NCI-H1436 treated with DMSO at 0.1 percent for 48 hours (cell line): Measurements from ENCODE around the gene SLC9B2.

Source experiments
- DNase-seq: peaks from one replicate; lab custom pipeline; 2025; lab: John Stamatoyannopoulos, UW

The SLC9B2 gene

GRCh38 chr4:103076747-103077347 lies at the start of gene SLC9B2:
SLC9B2 (minus strand) TSS chr4:103076761; CDS start chr4:103067550, 9,211 bp downstream.
- no peak for DNase-seq

- no peak for DNase-seq
Measured at GRCh38 chr4:103126126-103126525, 49.6 kb upstream of the SLC9B2 start.

GRCh38 chr4:103123114-103123513 lies 46.6 kb upstream of the SLC9B2 start:
- DNase-seq = no peak

- DNase-seq = no peak
Measured at GRCh38 chr4:103118166-103118565, 41.6 kb upstream of the SLC9B2 start.

- no peak for DNase-seq
Measured at GRCh38 chr4:103111598-103111997, 35.0 kb upstream of the SLC9B2 start.

GRCh38 chr4:103108542-103108941 lies 32.0 kb upstream of the SLC9B2 start:
- DNase-seq = no peak

- no peak for DNase-seq
Measured at GRCh38 chr4:103105558-103106356, 29.2 kb upstream of the SLC9B2 start.

- DNase-seq = no peak
Measured at GRCh38 chr4:103104886-103105285, 28.3 kb upstream of the SLC9B2 start.

GRCh38 chr4:103100691-103101090 lies 24.1 kb upstream of the SLC9B2 start:
- no peak for DNase-seq

- DNase-seq = peak; percentile 77
Measured at GRCh38 chr4:103099691-103100392, 23.3 kb upstream of the SLC9B2 start, which contains the start of gene BDH2. BDH2 (minus strand) TSS chr4:103099834; CDS start chr4:103096254, 3,580 bp downstream.

GRCh38 chr4:103098756-103099440 lies 22.3 kb upstream of the SLC9B2 start:
- DNase-seq = no peak

- no peak for DNase-seq
Measured at GRCh38 chr4:103098341-103098740, 21.8 kb upstream of the SLC9B2 start.

GRCh38 chr4:103097112-103097511 lies 20.6 kb upstream of the SLC9B2 start:
- DNase-seq = no peak

GRCh38 chr4:103095080-103095479 lies 18.5 kb upstream of the SLC9B2 start:
- no peak for DNase-seq

GRCh38 chr4:103092245-103092644 lies 15.7 kb upstream of the SLC9B2 start:
- no peak for DNase-seq

GRCh38 chr4:103091601-103092223 lies 15.2 kb upstream of the SLC9B2 start:
- peak; percentile 50 for DNase-seq

- no peak for DNase-seq
Measured at GRCh38 chr4:103089481-103089880, 12.9 kb upstream of the SLC9B2 start.

- DNase-seq = no peak
Measured at GRCh38 chr4:103086551-103086950, 10.0 kb upstream of the SLC9B2 start.

- DNase-seq = no peak
Measured at GRCh38 chr4:103085555-103086196, 9.1 kb upstream of the SLC9B2 start.

- DNase-seq = no peak
Measured at GRCh38 chr4:103079621-103080020, 3.1 kb upstream of the SLC9B2 start.
